ENCODE results near the gene STIM1.

GRCh38 chr11:3926458-3927095 lies 71.1 kb downstream of the STIM1 start:
- no peak for TF ChIP-seq CTCF (IDR thresholded peaks at IDR 0.05; ENCODE audit: low read depth, low read length, poor library complexity, severe bottlenecking)
- no peak for TF ChIP-seq EZH2phosphoT487 (IDR thresholded peaks at IDR 0.05; ENCODE audit: borderline replicate concordance, low read length)
